Loucy (cell line): ENCODE measurements around the gene DPM2.

Experiments used
- H2AFZ ChIP-seq: fragments of 200-600 bp; sonication (generic); 2 replicates; pipeline ENCODE4 v1.6.0; 2016; ENCODE audit warnings: antibody characterized with exemption, mild to moderate bottlenecking, low read length, moderate library complexity
- H3F3A ChIP-seq: fragments of 200-600 bp; 2 replicates; pipeline ENCODE4 v1.6.0; 2016; ENCODE audit warnings: antibody characterized with exemption, low read depth, mild to moderate bottlenecking
- H3K27me3 ChIP-seq: fragments of 200-600 bp; sonication (generic); 2 replicates; pipeline ENCODE4 v1.6.1; 2014; ENCODE audit warnings: low read length, mild to moderate bottlenecking; ENCODE audit not compliant: insufficient read depth, poor library complexity, severe bottlenecking
- H3K36me3 ChIP-seq: fragments of 200-600 bp; sonication (generic); 2 replicates; pipeline ENCODE4 v1.6.1; 2016; ENCODE audit warnings: low read length; ENCODE audit not compliant: insufficient read depth
- H3K4me1 ChIP-seq: fragments of 200-600 bp; sonication (generic); 2 replicates; pipeline ENCODE4 v1.5.1; 2014; ENCODE audit warnings: low read length, mild to moderate bottlenecking; ENCODE audit not compliant: insufficient read depth, poor library complexity, severe bottlenecking
- H3K4me2 ChIP-seq: fragments of 200-600 bp; sonication (generic); 2 replicates; pipeline ENCODE4 v1.6.0; 2014; ENCODE audit warnings: antibody characterized with exemption, low read length, low read depth, mild to moderate bottlenecking; ENCODE audit not compliant: poor library complexity, severe bottlenecking
- H3K4me3 ChIP-seq: fragments of 200-600 bp; sonication (generic); 2 replicates; pipeline ENCODE4 v1.5.1; 2014; ENCODE audit warnings: low read length, mild to moderate bottlenecking, mixed read lengths; ENCODE audit not compliant: poor library complexity, severe bottlenecking
- H3K79me2 ChIP-seq: fragments of 200-600 bp; sonication (generic); 2 replicates; pipeline ENCODE4 v1.6.1; 2014; ENCODE audit warnings: low read length; ENCODE audit not compliant: insufficient read depth
- H3K9ac ChIP-seq: fragments of 200-600 bp; sonication (generic); 2 replicates; pipeline ENCODE4 v1.6.0; 2014; ENCODE audit warnings: mild to moderate bottlenecking, low read depth, low read length, moderate library complexity; ENCODE audit not compliant: poor library complexity, severe bottlenecking
- H3K9me2 ChIP-seq: fragments of 200-600 bp; sonication (generic); replicated peaks from 2 replicates; pipeline ENCODE4 v1.6.1; 2016; ENCODE audit warnings: low read depth, low read length, mixed read lengths
- H3K9me3 ChIP-seq: fragments of 200-600 bp; sonication (generic); 2 replicates; pipeline ENCODE4 v1.6.1; 2014; ENCODE audit warnings: mild to moderate bottlenecking, antibody characterized with exemption, low read length, low read depth; ENCODE audit not compliant: insufficient read depth
- H4K20me1 ChIP-seq: fragments of 200-600 bp; sonication (generic); 2 replicates; pipeline ENCODE4 v1.6.0; 2014; ENCODE audit warnings: antibody characterized with exemption, low read length, mild to moderate bottlenecking; ENCODE audit not compliant: insufficient read depth, poor library complexity, severe bottlenecking
- EZH2phosphoT487 ChIP-seq: fragments of 200-600 bp; IDR thresholded peaks from 2 replicates; pipeline ENCODE4 v1.6.1; 2018; ENCODE audit warnings: antibody characterized with exemption, mild to moderate bottlenecking, moderate library complexity, borderline replicate concordance
- TF ChIP-seq, protein P1 (sequence below): fragments of 200-600 bp; sonication (generic); conservative IDR thresholded peaks from 2 replicates; pipeline ENCODE4 v1.5.1; 2014; ENCODE audit warnings: mild to moderate bottlenecking, antibody characterized with exemption, low read length

DPM2 gene

DNA sequence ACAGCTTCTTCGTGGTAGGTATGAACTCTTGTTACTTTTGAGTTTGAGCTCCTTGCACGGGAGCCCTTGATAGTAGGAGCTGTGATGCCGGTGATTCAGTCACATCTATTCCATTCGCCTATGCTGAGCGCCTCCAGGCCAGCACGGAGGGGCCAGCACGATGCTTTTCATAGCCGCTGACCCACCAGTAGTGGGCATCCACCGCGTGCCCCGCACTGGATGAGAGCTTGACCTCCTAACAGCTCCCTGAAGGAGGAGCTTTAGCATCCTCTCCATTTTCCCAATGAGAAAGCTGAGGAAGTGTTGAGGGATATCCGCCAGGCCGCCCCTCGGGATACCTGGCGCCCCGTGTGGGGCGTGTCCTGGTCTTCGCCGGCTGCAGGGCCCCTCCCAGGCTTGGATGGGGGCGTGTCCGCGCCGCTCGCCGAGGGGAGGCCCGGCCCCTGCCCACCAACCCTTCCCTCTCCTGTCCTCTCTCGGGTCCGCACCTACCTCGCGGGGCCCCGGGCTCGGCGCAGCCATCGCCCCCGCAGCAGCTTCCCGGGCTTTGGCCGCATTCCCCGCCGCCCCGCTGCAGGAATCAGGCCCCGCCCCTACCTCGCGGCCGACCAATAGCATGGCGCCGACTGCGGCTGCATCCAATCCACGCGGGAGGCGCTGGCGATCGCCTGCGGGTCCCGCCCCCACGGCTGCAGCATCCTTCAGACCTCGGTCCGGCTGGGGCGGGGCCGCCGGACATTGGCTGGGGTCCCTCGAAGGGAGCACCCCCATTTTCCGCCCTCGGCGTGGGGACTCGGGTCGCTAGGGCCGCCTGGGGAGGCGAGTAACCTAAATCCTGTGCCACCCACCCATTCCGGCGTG, 7.2 kb downstream of the DPM2 start, which contains the start of gene PIP5KL1:
Gene PIP5KL1 (minus strand): TSS at position 547 of the 861 bp plus-strand sequence. CDS start 25 bp downstream, at position 522.
- H4K20me1 ChIP-seq, result peaks cover 7% of the 10 kb centered on the region
- no peaks in the 10 kb centered on the region for H3F3A ChIP-seq
- H3K4me1 ChIP-seq, result peaks cover 15% of the 10 kb centered on the region
- H3K4me3 ChIP-seq, result no peak within 1 kb of the TSS
- TF ChIP-seq, protein P1, sequence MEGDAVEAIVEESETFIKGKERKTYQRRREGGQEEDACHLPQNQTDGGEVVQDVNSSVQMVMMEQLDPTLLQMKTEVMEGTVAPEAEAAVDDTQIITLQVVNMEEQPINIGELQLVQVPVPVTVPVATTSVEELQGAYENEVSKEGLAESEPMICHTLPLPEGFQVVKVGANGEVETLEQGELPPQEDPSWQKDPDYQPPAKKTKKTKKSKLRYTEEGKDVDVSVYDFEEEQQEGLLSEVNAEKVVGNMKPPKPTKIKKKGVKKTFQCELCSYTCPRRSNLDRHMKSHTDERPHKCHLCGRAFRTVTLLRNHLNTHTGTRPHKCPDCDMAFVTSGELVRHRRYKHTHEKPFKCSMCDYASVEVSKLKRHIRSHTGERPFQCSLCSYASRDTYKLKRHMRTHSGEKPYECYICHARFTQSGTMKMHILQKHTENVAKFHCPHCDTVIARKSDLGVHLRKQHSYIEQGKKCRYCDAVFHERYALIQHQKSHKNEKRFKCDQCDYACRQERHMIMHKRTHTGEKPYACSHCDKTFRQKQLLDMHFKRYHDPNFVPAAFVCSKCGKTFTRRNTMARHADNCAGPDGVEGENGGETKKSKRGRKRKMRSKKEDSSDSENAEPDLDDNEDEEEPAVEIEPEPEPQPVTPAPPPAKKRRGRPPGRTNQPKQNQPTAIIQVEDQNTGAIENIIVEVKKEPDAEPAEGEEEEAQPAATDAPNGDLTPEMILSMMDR, result no peak
- no peak for TF ChIP-seq EZH2phosphoT487
- no peak within 1 kb of the TSS for H2AFZ ChIP-seq
- H3K9me3 ChIP-seq, result no peaks in the 10 kb centered on the region
- no peaks in the 10 kb centered on the region for H3K27me3 ChIP-seq
- no peak within 1 kb of the TSS for H3K9ac ChIP-seq
- H3K9me2 ChIP-seq, result no peaks in the 10 kb centered on the region
- no peak within 1 kb of the TSS for H3K4me2 ChIP-seq
- no peaks in the 10 kb centered on the region for H3K36me3 ChIP-seq
- H3K79me2 ChIP-seq, result peaks cover 14% of the 10 kb centered on the region; the same call in 1 of the 2 replicates

GRCh38 chr9:127929625-127929979, 8.1 kb downstream of the DPM2 start:
- Histone ChIP-seq H3K9me3 (no peaks in the 10 kb centered on the region), H3K9ac (no peak overlapping the region), H3K36me3 (no peaks in the 10 kb centered on the region), H3K79me2 (peaks cover 6% of the 10 kb centered on the region; the same call in 1 of the 2 replicates), H3K4me2 (no peak overlapping the region), H3K27me3 (no peaks in the 10 kb centered on the region), H3K4me1 (peaks cover 7% of the 10 kb centered on the region), H3K9me2 (no peaks in the 10 kb centered on the region), H2AFZ (no peak overlapping the region), H3K4me3 (no peak overlapping the region), H4K20me1 (no peaks in the 10 kb centered on the region), H3F3A (no peaks in the 10 kb centered on the region)
- TF ChIP-seq, protein P1, result no peak
- no peak for TF ChIP-seq EZH2phosphoT487

DNA sequence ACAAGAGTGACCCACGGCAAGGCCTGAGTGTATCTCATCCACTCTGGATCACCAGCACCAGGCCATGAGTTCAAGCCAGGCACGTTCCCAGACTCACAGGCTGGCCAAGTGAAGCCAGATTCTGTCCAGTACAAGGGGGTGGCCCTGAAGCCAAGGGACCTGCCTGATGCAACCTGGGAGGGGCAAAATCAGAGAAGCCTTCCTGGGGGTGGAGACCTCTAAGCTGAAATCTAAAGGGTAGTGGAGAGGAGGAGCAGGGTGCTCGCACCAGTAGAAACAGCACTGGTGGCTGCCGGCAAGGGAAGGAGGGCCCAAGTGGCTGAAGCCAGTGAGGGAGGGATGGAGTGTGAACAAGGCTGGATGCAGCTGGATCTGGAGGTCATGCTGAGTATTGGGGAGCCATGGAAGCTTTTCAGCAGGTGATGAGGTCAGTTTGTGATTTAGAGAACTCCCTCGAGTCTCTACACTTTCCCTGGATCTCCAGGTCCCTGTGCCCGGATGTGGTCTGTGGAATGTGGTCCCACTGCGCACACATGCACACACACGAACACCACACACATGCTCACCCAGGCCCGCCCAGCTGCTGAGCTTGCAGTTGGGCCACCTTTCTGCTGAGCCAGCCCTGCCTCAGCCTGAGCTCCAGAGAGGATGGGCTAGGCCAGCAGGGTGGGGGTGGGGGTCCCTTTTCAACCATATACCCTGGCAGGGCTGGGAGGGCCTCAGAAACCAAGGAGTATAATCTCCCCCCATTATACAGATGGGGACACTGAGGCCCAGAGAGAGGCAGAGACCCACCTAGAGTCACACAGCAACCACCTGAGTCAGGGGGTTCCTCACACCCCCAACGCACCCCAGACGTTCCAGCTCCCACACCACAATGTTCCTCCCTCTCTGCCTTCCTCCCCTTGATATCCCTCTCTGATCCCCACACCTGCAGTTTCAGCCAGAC, 8.7 kb downstream of the DPM2 start:
- H3K4me3 ChIP-seq, result no peak overlapping the region
- H3K9ac ChIP-seq, result no peak overlapping the region
- no peaks in the 10 kb centered on the region for H4K20me1 ChIP-seq

More for the DNA sequence above, 8.7 kb downstream of the DPM2 start:
- Histone ChIP-seq H3K4me1 (no peaks in the 10 kb centered on the region), H2AFZ (no peak overlapping the region), H3K27me3 (no peaks in the 10 kb centered on the region), H3K79me2 (no peaks in the 10 kb centered on the region; the same call in 1 of the 2 replicates), H3K9me3 (no peaks in the 10 kb centered on the region), H3K9me2 (no peaks in the 10 kb centered on the region), H3K4me2 (no peak overlapping the region), H3K36me3 (no peaks in the 10 kb centered on the region), H3F3A (no peaks in the 10 kb centered on the region)
- TF ChIP-seq EZH2phosphoT487, result no peak
- TF ChIP-seq, protein P1, result no peak
